Endothelial cell of umbilical vein (primary cell): ENCODE measurements around the gene GIGYF2. TPM values are rescaled to one million over a fixed set of nuclear protein-coding genes. Genes with fewer than 3 reads are reported as not detected.
A peak's percentile ranks its signal among the peaks of the same experiment; 100 is the strongest.

Experiments
- BruUV-seq: library from RNA; stranded (reverse); fragments of 400-500 nt; replicated peaks from 2 replicates; lab custom pipeline; 2021; lab: Mats Ljungman, UMichigan
- CTCF ChIA-PET: fragments of 300-600, 350-600 bp; sonication (Branson Sonifier 250); formaldehyde crosslinking; loops from one replicate; lab custom pipeline; 2021; ENCODE audit warnings: antibody characterized with exemption, inconsistent platforms; lab: Charles Lee
- POLR2A ChIA-PET: fragments of 300-600, 350-600 bp; sonication (Branson Sonifier 250); formaldehyde crosslinking; loops from one replicate; lab custom pipeline; 2021; ENCODE audit warnings: antibody characterized with exemption, inconsistent platforms; lab: Charles Lee
- DNase-seq: peaks from one replicate; pipeline ENCODE4 v3.0.0-alpha.2; 2011; ENCODE audit warnings: low read depth, low spot score
- FAIRE-seq: peaks from 2 replicates; lab custom pipeline; 2011; peaks lifted over from hg19 to GRCh38; lab: Jason Lieb, UNC
- H2AFZ ChIP-seq: 2 replicates; pipeline ENCODE4 v1.6.0; 2012; ENCODE audit warnings: low read depth, low read length, control low read depth, inconsistent platforms
- H3K27ac ChIP-seq: 2 replicates; pipeline ENCODE4 v1.5.1; 2011; ENCODE audit warnings: low read depth, mild to moderate bottlenecking, control low read depth, low read length, moderate library complexity; ENCODE audit not compliant: insufficient read depth
- H3K27me3 ChIP-seq, 2 experiments: 2 replicates each; pipeline versions ENCODE4 v1.6.0 to v1.6.1; 2011; ENCODE audit warnings: low read length in 2 of 2, mixed read lengths in 1 of 2; ENCODE audit not compliant: control insufficient read depth in 2 of 2, insufficient read depth in 2 of 2
- H3K36me3 ChIP-seq, 2 experiments: 2 replicates in 1 of 2; 3 replicates in 1 of 2; pipeline ENCODE4 v1.5.1; 2011; ENCODE audit warnings: low read length in 2 of 2, mild to moderate bottlenecking in 1 of 2, moderate library complexity in 1 of 2; ENCODE audit not compliant: control insufficient read depth in 2 of 2, insufficient read depth in 2 of 2; ENCODE audit errors: extremely low read depth in 1 of 2
- H3K4me1 ChIP-seq: 3 replicates; pipeline ENCODE4 v1.5.1; 2011; ENCODE audit warnings: mild to moderate bottlenecking, low read length; ENCODE audit not compliant: control insufficient read depth, insufficient read depth; ENCODE audit errors: extremely low read depth
- H3K4me2 ChIP-seq: 2 replicates; pipeline ENCODE4 v1.6.1; 2011; ENCODE audit warnings: low read length, control low read depth, mixed read lengths; ENCODE audit not compliant: insufficient read depth
- H3K4me3 ChIP-seq, 3 experiments: fragments of 200-600 bp in 1 of 3; sonication (generic), shearing (Covaris generic) in 1 of 3; replicated peaks in 1 of 3; 2 replicates each; pipeline ENCODE4 v1.5.1; 2011 to 2016; ENCODE audit warnings: control low read depth in 3 of 3, low read length in 3 of 3, mild to moderate bottlenecking in 2 of 3, inconsistent platforms in 1 of 3, low read depth in 1 of 3, moderate library complexity in 1 of 3; ENCODE audit not compliant: insufficient read depth in 1 of 3
- H3K79me2 ChIP-seq: 2 replicates; pipeline ENCODE4 v1.6.0; 2012; ENCODE audit warnings: low read length, inconsistent platforms; ENCODE audit not compliant: control insufficient read depth, insufficient read depth
- H3K9ac ChIP-seq: replicated peaks from 2 replicates; pipeline ENCODE3; 2011; ENCODE audit warnings: low read length, control low read depth; ENCODE audit not compliant: insufficient read depth; ENCODE audit errors: extremely low read depth
- H3K9me1 ChIP-seq: replicated peaks from 3 replicates; pipeline ENCODE4 v1.6.0; 2011; ENCODE audit warnings: mild to moderate bottlenecking, low read length; ENCODE audit not compliant: control insufficient read depth, insufficient read depth; ENCODE audit errors: extremely low read depth
- H3K9me3 ChIP-seq: replicated peaks from 2 replicates; pipeline ENCODE4 v1.5.1; 2012; ENCODE audit warnings: low read length, inconsistent platforms; ENCODE audit not compliant: control insufficient read depth, insufficient read depth
- H4K20me1 ChIP-seq: replicated peaks from 2 replicates; pipeline ENCODE3; 2011; ENCODE audit warnings: mild to moderate bottlenecking, low read length; ENCODE audit not compliant: control insufficient read depth, insufficient read depth; ENCODE audit errors: extremely low read depth
- CTCF ChIP-seq, 2 donors: IDR thresholded peaks; 1 replicate in 1 of 2; 2 replicates in 1 of 2; pipeline ENCODE4 v1.5.1; 2011; ENCODE audit warnings: low read length in 2 of 2, mild to moderate bottlenecking in 2 of 2, moderate library complexity in 2 of 2, control low read depth in 1 of 2, inconsistent platforms in 1 of 2, low read depth in 1 of 2; ENCODE audit not compliant: insufficient read depth in 1 of 2; ENCODE audit errors: extremely low read depth in 1 of 2
- EZH2 ChIP-seq: IDR thresholded peaks from 2 replicates; pipeline ENCODE4 v1.6.1; 2012; ENCODE audit warnings: borderline replicate concordance, low read depth, mild to moderate bottlenecking, moderate library complexity, low read length, inconsistent platforms; ENCODE audit not compliant: severe bottlenecking
- FOS ChIP-seq: IDR thresholded peaks from 2 replicates; pipeline ENCODE4 v1.6.1; 2011; ENCODE audit warnings: mild to moderate bottlenecking, low read length, moderate library complexity, borderline replicate concordance; ENCODE audit not compliant: insufficient read depth
- JUN ChIP-seq: IDR thresholded peaks from 2 replicates; pipeline ENCODE4 v1.6.1; 2011; ENCODE audit warnings: borderline replicate concordance, low read depth; ENCODE audit not compliant: insufficient read length, insufficient read depth
- MAX ChIP-seq: IDR thresholded peaks from 2 replicates; pipeline ENCODE4 v1.6.1; 2011; ENCODE audit not compliant: insufficient read depth, insufficient read length
- MYC ChIP-seq: IDR thresholded peaks from one replicate; pipeline ENCODE4 v1.6.1; 2011; ENCODE audit warnings: mild to moderate bottlenecking, low read depth, low read length
- POLR2A ChIP-seq: IDR thresholded peaks from 2 replicates; pipeline ENCODE4 v1.6.1; 2012; ENCODE audit warnings: low read depth, mild to moderate bottlenecking, control low read depth, low read length
- POLR2AphosphoS5 ChIP-seq: IDR thresholded peaks from 2 replicates; pipeline ENCODE4 v1.6.1; 2012; ENCODE audit warnings: low read depth, mild to moderate bottlenecking, control low read depth, low read length, moderate library complexity; ENCODE audit not compliant: insufficient read depth
- dilution Hi-C: fragments of 300-500 bp; cut with MboI; formaldehyde crosslinking; loops from one replicate; pipeline ENCODE4 v1.15.0; 2019; ENCODE audit warnings: low sequenced_read_pairs; ENCODE audit not compliant: extremely low pct_ligation_motif_present
- intact Hi-C: fragments of 100-400 bp; cut with micrococcal nuclease; formaldehyde crosslinking; loops from one replicate; pipeline ENCODE4 v1.10.0; 2022
- polyA plus RNA-seq, 4 experiments: library from polyadenylated mRNA; depleted of rRNA in 3 of 4; stranded (reverse) in 3 of 4; unstranded in 1 of 4; fragments of >200 nt; gene quantifications; 2 replicates each; pipeline versions ENCODE4 v1.2.1 to v1.2.3, GENCODE V29; 2011 to 2012; ENCODE audit warnings: missing spikeins in 1 of 4
- total RNA-seq: library from RNA; stranded (reverse); gene quantifications from 2 replicates; pipeline ENCODE4 v1.2.3, GENCODE V29; 2021

GIGYF2 gene
- total and polyA plus RNA-seq, 2 donors (not counting 3 experiments of a cell fraction or from before 2014, with no cell fraction given): 22.9 to 56.4 TPM

- TF ChIP-seq MAX (no peak), EZH2 (no peak), CTCF (IDR thresholded peaks at IDR 0.05; ENCODE audit: extremely low read depth in 1 of 2, insufficient read depth in 1 of 2, low read depth in 1 of 2, low read length in 2 of 2) (no peak), JUN (no peak), POLR2A (no peak), POLR2AphosphoS5 (no peak), MYC (no peak), FOS (no peak)
- no TSS peak for BruUV-seq
- POLR2A ChIA-PET: no interaction called here
- FAIRE-seq (peak; percentile 31), DNase-seq (no peak)
- dilution Hi-C loops (no loop called here), intact Hi-C loops (loop anchor here (1.0 kb wide), 1 partner anchor 554 kb away; the partner anchor contains the start of gene ATG16L1)
- H3K9me1 ChIP-seq: no peaks in the 10 kb centered on the region
- peaks cover 56% of the 10 kb centered on the region for H3K79me2 ChIP-seq
- peak overlapping the region; percentile 65 for H2AFZ ChIP-seq
- H3K36me3 ChIP-seq: no peaks in the 10 kb centered on the region
- CTCF ChIA-PET: no interaction called here
- H3K4me2 ChIP-seq: peak overlapping the region; percentile 72
- peaks cover 0 to 2% of the 10 kb centered on the region in 2 experiments for H3K27me3 ChIP-seq
- H3K4me1 ChIP-seq: peaks cover 19% of the 10 kb centered on the region
- peak overlapping the region; percentile 39 to 98 (median 80) for H3K4me3 ChIP-seq
- no peaks in the 10 kb centered on the region for H3K9me3 ChIP-seq
- H3K27ac ChIP-seq: peak overlapping the region; percentile 68
- H3K9ac ChIP-seq: peak overlapping the region; percentile 92
- H4K20me1 ChIP-seq: no peaks in the 10 kb centered on the region
Measured at GRCh38 chr2:232697807-232698110, 628 bp downstream of the GIGYF2 start.
